Subcutaneous adipose tissue (tissue), 4 donors: ENCODE data around the gene PRSS38. TPM values are rescaled to one million over a fixed set of nuclear protein-coding genes. Genes with fewer than 3 reads are reported as not detected.

Source experiments
- CTCF ChIP-seq: fragments of 450-650 bp; IDR thresholded peaks from one replicate; pipeline ENCODE4 v1.5.1; 2016; ENCODE audit warnings: low read depth, mild to moderate bottlenecking, control low read depth, antibody characterized with exemption, moderate library complexity
- total RNA-seq, 4 donors: library from RNA; depleted of rRNA; stranded (reverse); fragments of >200 nt; gene quantifications; one replicate each; pipeline ENCODE4 v1.1.0, GENCODE V29; 2016

Gene PRSS38
- total RNA-seq, 4 donors from 2014 or later = not detected

GRCh38 chr1:227889863-227890405, 74.5 kb downstream of the PRSS38 start:
- TF ChIP-seq CTCF = no peak

- no peak for TF ChIP-seq CTCF
Measured at GRCh38 chr1:227890451-227891222, 75.2 kb downstream of the PRSS38 start.

- no peak for TF ChIP-seq CTCF
Measured at GRCh38 chr1:227891223-227891954, 75.9 kb downstream of the PRSS38 start.

GRCh38 chr1:227891955-227892488, 76.5 kb downstream of the PRSS38 start:
- TF ChIP-seq CTCF = no peak

GRCh38 chr1:227892489-227893299, 77.2 kb downstream of the PRSS38 start:
- TF ChIP-seq CTCF = no peak

GRCh38 chr1:227893300-227893948, 77.9 kb downstream of the PRSS38 start:
- no peak for TF ChIP-seq CTCF
